ENCODE data around the gene TEN1. TPM values are rescaled to one million over a fixed set of nuclear protein-coding genes. Genes with fewer than 3 reads are reported as not detected.

TEN1 gene
- total RNA-seq, 2 experiments from 2014 or later = 9.7 to 12.2 TPM

GRCh38 chr17:75980188-75981018 is 1.4 kb downstream of the TEN1 start:
- H3K4me3 Mint-ChIP-seq = peak overlapping the region; percentile 99
- CTCF ChIA-PET = interaction anchor here (0.6 to 1.5 kb wide), 6 partner anchors 20 to 469 kb away, joined by 3 to 6 read pairs (median 4); partner anchors contain the start of gene CDK3
- peaks cover 7% of the 10 kb centered on the region for H3K36me3 Mint-ChIP-seq (ENCODE audit: low read depth)
- H3K27ac Mint-ChIP-seq = peak overlapping the region; percentile 100
- H3K27me3 Mint-ChIP-seq (ENCODE audit: low read depth) = no peaks in the 10 kb centered on the region
- no peak for DNase-seq
- peaks cover 28% of the 10 kb centered on the region for H3K4me1 Mint-ChIP-seq (ENCODE audit: low read depth)
- intact Hi-C loops (cut with micrococcal nuclease) = no loop called here
- H3K9me3 Mint-ChIP-seq = no peaks in the 10 kb centered on the region

GRCh38 chr17:75981019-75981615 is 2.1 kb downstream of the TEN1 start:
- no peaks in the 10 kb centered on the region for H3K9me3 Mint-ChIP-seq
- CTCF ChIA-PET = interaction anchor here (0.7 to 1.5 kb wide), 4 partner anchors 19 to 468 kb away, joined by 3 to 6 read pairs (median 4); partner anchors contain the start of gene CDK3
- intact Hi-C loops (cut with micrococcal nuclease) = no loop called here
- H3K27ac Mint-ChIP-seq = peak overlapping the region; percentile 100
- H3K36me3 Mint-ChIP-seq (ENCODE audit: low read depth) = peaks cover 7% of the 10 kb centered on the region
- no peak for DNase-seq
- peak overlapping the region; percentile 99 for H3K4me3 Mint-ChIP-seq
- H3K27me3 Mint-ChIP-seq (ENCODE audit: low read depth) = no peaks in the 10 kb centered on the region
- peaks cover 22% of the 10 kb centered on the region for H3K4me1 Mint-ChIP-seq (ENCODE audit: low read depth)

GRCh38 chr17:75983501-75984181 is 4.6 kb downstream of the TEN1 start:
- H3K27ac Mint-ChIP-seq = no peak overlapping the region
- no peaks in the 10 kb centered on the region for H3K27me3 Mint-ChIP-seq (ENCODE audit: low read depth)
- intact Hi-C loops (cut with micrococcal nuclease) = no loop called here
- DNase-seq = no peak
- H3K9me3 Mint-ChIP-seq = no peaks in the 10 kb centered on the region
- CTCF ChIA-PET = interaction anchor here (0.6 to 1.1 kb wide), 2 partner anchors 16 to 19 kb away, joined by 4 to 7 read pairs; no protein-coding TSS in a partner anchor
- peaks cover 6% of the 10 kb centered on the region for H3K4me1 Mint-ChIP-seq (ENCODE audit: low read depth)
- H3K36me3 Mint-ChIP-seq (ENCODE audit: low read depth) = peaks cover 3% of the 10 kb centered on the region
- H3K4me3 Mint-ChIP-seq = no peak overlapping the region

GRCh38 chr17:75985986-75986385 is 6.9 kb downstream of the TEN1 start:
- Mint-ChIP-seq H3K27me3 (ENCODE audit: low read depth) (no peaks in the 10 kb centered on the region), H3K4me3 (no peak overlapping the region), H3K9me3 (no peaks in the 10 kb centered on the region), H3K4me1 (ENCODE audit: low read depth) (no peaks in the 10 kb centered on the region), H3K36me3 (ENCODE audit: low read depth) (no peaks in the 10 kb centered on the region), H3K27ac (no peak overlapping the region)
- intact Hi-C loops (cut with micrococcal nuclease) = no loop called here
- no peak for DNase-seq
- CTCF ChIA-PET = no interaction called here

DNA sequence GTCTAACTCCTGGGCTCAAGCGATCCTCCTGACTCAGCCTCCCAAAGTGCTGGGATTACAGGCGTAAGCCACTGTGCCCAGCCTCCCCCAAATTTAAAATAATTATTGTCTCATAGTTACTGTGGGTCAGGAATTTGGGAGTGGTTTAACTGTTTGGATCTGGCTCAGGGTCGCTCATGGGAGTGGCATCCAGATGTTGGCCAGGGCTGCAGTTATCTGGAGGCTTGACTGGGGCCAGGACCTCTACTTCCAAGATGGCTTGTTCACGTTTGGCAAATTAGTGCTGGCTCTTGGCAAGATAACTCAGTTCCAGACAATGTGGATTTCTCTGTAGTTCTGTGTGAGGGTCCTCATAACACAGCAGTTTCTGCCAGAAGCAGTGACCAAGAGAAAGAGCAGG is 8.0 kb downstream of the TEN1 start:
- CTCF ChIA-PET = no interaction called here
- H3K9me3 Mint-ChIP-seq = no peaks in the 10 kb centered on the region
- H3K27me3 Mint-ChIP-seq (ENCODE audit: low read depth) = no peaks in the 10 kb centered on the region
- no peaks in the 10 kb centered on the region for H3K36me3 Mint-ChIP-seq (ENCODE audit: low read depth)
- H3K4me3 Mint-ChIP-seq = no peak overlapping the region
- no peak overlapping the region for H3K27ac Mint-ChIP-seq
- H3K4me1 Mint-ChIP-seq (ENCODE audit: low read depth) = no peaks in the 10 kb centered on the region
- intact Hi-C loops (cut with micrococcal nuclease) = no loop called here
- no peak for DNase-seq

- intact Hi-C loops (cut with micrococcal nuclease) = no loop called here
- Mint-ChIP-seq H3K36me3 (ENCODE audit: low read depth) (peaks cover 2% of the 10 kb centered on the region), H3K27me3 (ENCODE audit: low read depth) (no peaks in the 10 kb centered on the region), H3K4me3 (no peak overlapping the region), H3K27ac (no peak overlapping the region), H3K4me1 (ENCODE audit: low read depth) (peaks cover 3% of the 10 kb centered on the region), H3K9me3 (no peaks in the 10 kb centered on the region)
- no peak for DNase-seq
- CTCF ChIA-PET = interaction anchor here (0.6 to 2.1 kb wide), 3 partner anchors 13 to 250 kb away, joined by 3 to 8 read pairs (median 6); no protein-coding TSS in a partner anchor
These were observed 12.4 kb downstream of the TEN1 start for GRCh38 chr17:75991396-75991795.

GRCh38 chr17:75994802-75995370 is 15.8 kb downstream of the TEN1 start:
- intact Hi-C loops (cut with micrococcal nuclease) = no loop called here
- Mint-ChIP-seq H3K27ac (no peak overlapping the region), H3K4me1 (ENCODE audit: low read depth) (peaks cover 16% of the 10 kb centered on the region), H3K36me3 (ENCODE audit: low read depth) (peaks cover 2% of the 10 kb centered on the region), H3K4me3 (no peak overlapping the region), H3K27me3 (ENCODE audit: low read depth) (no peaks in the 10 kb centered on the region), H3K9me3 (no peaks in the 10 kb centered on the region)
- CTCF ChIA-PET = interaction anchor here (0.6 to 3.7 kb wide), 3 partner anchors 11 to 85 kb away, joined by 3 to 11 read pairs (median 3); no protein-coding TSS in a partner anchor
- no peak for DNase-seq

GRCh38 chr17:75995385-75995925 is 16.4 kb downstream of the TEN1 start:
- CTCF ChIA-PET = interaction anchor here (0.6 to 11.2 kb wide), 4 partner anchors 10 to 86 kb away, joined by 3 to 124 read pairs (median 7); no protein-coding TSS in a partner anchor
- H3K4me3 Mint-ChIP-seq = no peak overlapping the region

DNA sequence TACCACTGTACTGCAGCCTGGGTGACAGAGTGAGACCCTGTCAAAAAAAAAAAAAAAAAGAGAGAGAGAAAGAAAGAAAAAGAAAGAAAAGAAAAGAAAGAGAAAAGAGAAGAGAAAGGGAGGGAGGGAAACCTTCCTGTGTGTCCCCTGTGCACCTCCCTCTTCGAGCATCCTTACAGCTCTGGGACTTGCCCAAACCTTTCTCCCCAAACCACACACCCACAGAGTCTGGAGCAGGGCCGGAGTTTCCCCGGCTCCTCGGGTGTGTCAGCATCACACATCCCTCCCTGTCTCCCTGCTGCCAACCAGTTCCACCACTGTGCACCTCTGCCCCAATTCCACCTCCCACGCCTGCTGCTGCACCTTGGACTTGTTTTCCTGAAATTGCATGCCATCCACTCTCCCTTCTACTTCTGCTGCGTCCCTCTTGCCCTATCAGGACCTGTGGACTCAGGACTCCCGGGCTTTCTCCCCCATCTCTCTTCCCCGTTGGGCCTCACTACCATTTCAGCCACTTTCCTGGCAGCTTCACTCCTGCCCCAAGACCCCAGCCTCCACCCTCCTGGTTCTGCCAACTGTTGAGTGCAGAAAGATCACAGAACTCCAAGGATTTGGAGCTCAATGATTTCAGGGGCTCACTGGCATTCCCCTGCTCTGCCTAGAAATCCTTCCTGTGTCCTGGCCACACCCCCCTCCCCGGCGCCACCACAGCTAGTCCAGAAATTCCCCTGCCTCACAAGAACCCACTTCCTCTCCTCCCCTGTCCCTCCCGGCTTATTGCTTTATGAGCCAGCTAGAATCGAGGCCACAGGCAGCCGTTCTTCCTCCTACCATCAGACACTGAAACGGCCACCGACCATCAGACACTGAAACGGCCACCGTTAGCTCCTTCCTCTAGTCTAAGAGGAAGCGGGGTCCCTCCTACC is 17.9 kb downstream of the TEN1 start:
- H3K27ac Mint-ChIP-seq = peak overlapping the region; percentile 81
- no peaks in the 10 kb centered on the region for H3K27me3 Mint-ChIP-seq (ENCODE audit: low read depth)
- H3K36me3 Mint-ChIP-seq (ENCODE audit: low read depth) = peaks cover 2% of the 10 kb centered on the region
- intact Hi-C loops (cut with micrococcal nuclease) = loop anchor here (2.0 kb wide), 1 partner anchor 18 kb away; the partner anchor contains the start of genes ACOX1 and TEN1
- H3K4me1 Mint-ChIP-seq (ENCODE audit: low read depth) = peaks cover 16% of the 10 kb centered on the region
- peak overlapping the region; percentile 43 for H3K4me3 Mint-ChIP-seq
- no peaks in the 10 kb centered on the region for H3K9me3 Mint-ChIP-seq
- CTCF ChIA-PET = interaction anchor here (0.7 to 11.2 kb wide), 5 partner anchors 9 to 292 kb away, joined by 3 to 124 read pairs (median 5); no protein-coding TSS in a partner anchor
- peak; percentile 76 for DNase-seq

More at GRCh38 chr17:75995385-75995925, 16.4 kb downstream of the TEN1 start:
- Mint-ChIP-seq H3K9me3 (no peaks in the 10 kb centered on the region), H3K27ac (no peak overlapping the region), H3K4me1 (ENCODE audit: low read depth) (peaks cover 16% of the 10 kb centered on the region), H3K27me3 (ENCODE audit: low read depth) (no peaks in the 10 kb centered on the region), H3K36me3 (ENCODE audit: low read depth) (peaks cover 2% of the 10 kb centered on the region)
- no peak for DNase-seq
- intact Hi-C loops (cut with micrococcal nuclease) = no loop called here

- no peaks in the 10 kb centered on the region for H3K36me3 Mint-ChIP-seq (ENCODE audit: low read depth)
- H3K27me3 Mint-ChIP-seq (ENCODE audit: low read depth) = no peaks in the 10 kb centered on the region
- peaks cover 16% of the 10 kb centered on the region for H3K4me1 Mint-ChIP-seq (ENCODE audit: low read depth)
- DNase-seq = no peak
- H3K4me3 Mint-ChIP-seq = no peak overlapping the region
- intact Hi-C loops (cut with micrococcal nuclease) = no loop called here
- no peaks in the 10 kb centered on the region for H3K9me3 Mint-ChIP-seq
- CTCF ChIA-PET = interaction anchor here (0.6 to 11.2 kb wide), 6 partner anchors 14 to 291 kb away, joined by 3 to 124 read pairs (median 4); partner anchors contain the start of gene MRPL38
- no peak overlapping the region for H3K27ac Mint-ChIP-seq
These were observed 19.3 kb downstream of the TEN1 start for GRCh38 chr17:75998327-75998795.

Data from activated naive CD4-positive, alpha-beta T cell treated with anti-CD3 and anti-CD28 coated beads for 36 hours (primary cell).